Measurements from ENCODE around the gene DMGDH. TPM values are rescaled to one million over a fixed set of nuclear protein-coding genes. Genes with fewer than 3 reads are reported as not detected.
A peak's percentile ranks its signal among the peaks of the same experiment; 100 is the strongest.

DMGDH gene
- total and polyA plus RNA-seq, 2 experiments from 2014 or later: 8.9 TPM; not detected in 1

DNA sequence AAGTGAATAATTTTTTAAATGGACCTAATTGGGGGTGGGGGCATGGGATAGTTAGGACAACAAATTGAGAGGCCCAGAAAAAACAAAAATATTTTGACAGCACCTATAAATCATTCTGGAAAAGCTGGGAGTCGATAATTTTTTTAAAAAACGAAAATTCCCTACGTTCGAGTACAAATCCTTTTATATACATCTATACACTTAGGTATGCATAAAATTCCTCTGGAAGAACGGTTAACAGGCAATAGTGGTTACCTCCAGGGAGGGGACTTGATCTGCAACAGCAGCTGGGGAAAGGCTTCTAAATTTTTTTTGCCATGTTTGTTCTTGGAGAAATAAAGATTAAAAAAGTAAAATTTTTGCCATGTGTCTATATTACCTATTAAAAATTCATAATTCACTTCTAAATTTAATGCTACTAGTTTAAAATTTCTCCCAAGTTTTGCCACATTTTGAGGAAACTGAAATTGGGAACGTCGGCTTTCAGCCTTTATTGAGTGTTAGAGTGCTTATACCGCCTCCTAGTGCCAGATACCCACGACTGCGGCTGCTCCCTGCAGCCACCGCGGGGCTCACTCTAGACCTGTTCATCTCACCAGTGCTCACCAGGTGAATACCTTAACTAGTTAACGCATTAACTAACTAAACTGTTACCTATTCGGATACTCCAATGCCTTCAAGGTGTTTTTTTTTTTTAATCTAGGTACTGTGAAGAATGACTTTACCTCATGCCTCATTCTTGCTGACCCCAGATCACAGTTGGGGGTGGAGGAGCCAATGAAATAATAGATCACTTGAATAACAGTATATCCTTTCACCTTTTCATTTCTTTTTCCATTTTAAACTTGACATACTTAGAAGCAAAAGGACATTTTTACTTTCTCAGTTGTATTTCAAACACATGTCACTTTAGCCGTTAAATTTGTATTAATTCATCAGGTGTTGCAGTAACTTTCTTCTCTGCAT lies 40.3 kb upstream of the DMGDH start:
- Histone ChIP-seq H3K4me3 (no peak overlapping the region), H3K27ac (no peak overlapping the region), H3K36me3 (no peaks in the 10 kb centered on the region), H3K4me1 (ENCODE audit: low read depth) (no peaks in the 10 kb centered on the region), H3K9me3 (ENCODE audit: low read depth) (no peaks in the 10 kb centered on the region), H3K27me3 (peaks cover 55% of the 10 kb centered on the region)
- DNase-seq (ENCODE audit: low read depth in 1 of 2, low spot score in 1 of 2): peak in 1 of 2 donors; percentile 15
- TF ChIP-seq, protein P1, sequence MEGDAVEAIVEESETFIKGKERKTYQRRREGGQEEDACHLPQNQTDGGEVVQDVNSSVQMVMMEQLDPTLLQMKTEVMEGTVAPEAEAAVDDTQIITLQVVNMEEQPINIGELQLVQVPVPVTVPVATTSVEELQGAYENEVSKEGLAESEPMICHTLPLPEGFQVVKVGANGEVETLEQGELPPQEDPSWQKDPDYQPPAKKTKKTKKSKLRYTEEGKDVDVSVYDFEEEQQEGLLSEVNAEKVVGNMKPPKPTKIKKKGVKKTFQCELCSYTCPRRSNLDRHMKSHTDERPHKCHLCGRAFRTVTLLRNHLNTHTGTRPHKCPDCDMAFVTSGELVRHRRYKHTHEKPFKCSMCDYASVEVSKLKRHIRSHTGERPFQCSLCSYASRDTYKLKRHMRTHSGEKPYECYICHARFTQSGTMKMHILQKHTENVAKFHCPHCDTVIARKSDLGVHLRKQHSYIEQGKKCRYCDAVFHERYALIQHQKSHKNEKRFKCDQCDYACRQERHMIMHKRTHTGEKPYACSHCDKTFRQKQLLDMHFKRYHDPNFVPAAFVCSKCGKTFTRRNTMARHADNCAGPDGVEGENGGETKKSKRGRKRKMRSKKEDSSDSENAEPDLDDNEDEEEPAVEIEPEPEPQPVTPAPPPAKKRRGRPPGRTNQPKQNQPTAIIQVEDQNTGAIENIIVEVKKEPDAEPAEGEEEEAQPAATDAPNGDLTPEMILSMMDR (IDR thresholded peaks at IDR 0.05; ENCODE audit: low read depth, low read length): peak; percentile 45

DNA sequence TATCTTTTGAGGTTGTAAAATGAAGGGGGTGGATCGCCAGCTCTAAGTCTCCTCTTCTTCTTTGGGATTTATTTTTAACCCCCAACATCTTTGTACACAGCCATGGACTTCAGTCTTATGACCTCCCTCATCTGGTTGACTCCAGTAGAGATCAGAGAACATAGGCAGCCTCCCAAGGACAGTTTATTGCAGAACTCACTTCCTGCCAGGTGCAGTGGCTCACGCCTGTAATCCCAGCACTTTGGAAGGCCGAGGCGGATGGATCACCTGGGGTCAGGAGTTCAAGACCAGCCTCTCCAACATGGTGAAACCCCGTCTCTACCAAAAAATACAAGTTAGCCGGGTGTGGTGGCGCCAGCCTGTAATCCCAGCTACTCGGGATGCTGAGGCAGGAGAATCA lies 39.3 kb upstream of the DMGDH start:
- Histone ChIP-seq H3K27ac (no peak overlapping the region), H3K9me3 (ENCODE audit: low read depth) (no peaks in the 10 kb centered on the region), H3K36me3 (no peaks in the 10 kb centered on the region), H3K27me3 (peaks cover 44% of the 10 kb centered on the region), H3K4me1 (ENCODE audit: low read depth) (no peaks in the 10 kb centered on the region), H3K4me3 (no peak overlapping the region)
- TF ChIP-seq, protein P1 (IDR thresholded peaks at IDR 0.05; ENCODE audit: low read depth, low read length): no peak
- DNase-seq (ENCODE audit: low read depth in 1 of 2, low spot score in 1 of 2): no peak

DNA sequence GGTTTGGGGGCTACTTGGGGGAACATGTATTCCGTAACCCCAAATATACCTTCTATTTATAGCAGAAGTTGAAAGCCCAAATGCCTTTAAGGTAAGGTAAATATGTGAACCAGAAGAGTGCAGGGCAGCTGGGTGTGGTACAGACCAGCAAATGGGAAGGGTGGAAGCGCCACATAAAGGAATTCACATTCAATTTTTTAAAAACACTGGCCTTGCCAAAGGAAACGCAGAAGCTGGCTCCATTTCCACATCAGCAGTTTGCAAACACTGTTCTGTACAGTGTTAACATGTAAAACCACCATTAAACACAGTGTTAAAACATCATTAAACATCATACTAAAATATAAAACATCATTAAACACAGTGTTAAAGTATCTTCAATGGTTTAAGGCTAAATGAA lies 38.6 kb upstream of the DMGDH start:
- TF ChIP-seq, protein P1 (IDR thresholded peaks at IDR 0.05; ENCODE audit: low read depth, low read length): no peak
- Histone ChIP-seq H3K27me3 (peaks cover 37% of the 10 kb centered on the region), H3K9me3 (ENCODE audit: low read depth) (no peaks in the 10 kb centered on the region), H3K27ac (no peak overlapping the region), H3K4me3 (no peak overlapping the region), H3K4me1 (ENCODE audit: low read depth) (no peaks in the 10 kb centered on the region), H3K36me3 (no peaks in the 10 kb centered on the region)
- DNase-seq (ENCODE audit: low read depth in 1 of 2, low spot score in 1 of 2): no peak

DNA sequence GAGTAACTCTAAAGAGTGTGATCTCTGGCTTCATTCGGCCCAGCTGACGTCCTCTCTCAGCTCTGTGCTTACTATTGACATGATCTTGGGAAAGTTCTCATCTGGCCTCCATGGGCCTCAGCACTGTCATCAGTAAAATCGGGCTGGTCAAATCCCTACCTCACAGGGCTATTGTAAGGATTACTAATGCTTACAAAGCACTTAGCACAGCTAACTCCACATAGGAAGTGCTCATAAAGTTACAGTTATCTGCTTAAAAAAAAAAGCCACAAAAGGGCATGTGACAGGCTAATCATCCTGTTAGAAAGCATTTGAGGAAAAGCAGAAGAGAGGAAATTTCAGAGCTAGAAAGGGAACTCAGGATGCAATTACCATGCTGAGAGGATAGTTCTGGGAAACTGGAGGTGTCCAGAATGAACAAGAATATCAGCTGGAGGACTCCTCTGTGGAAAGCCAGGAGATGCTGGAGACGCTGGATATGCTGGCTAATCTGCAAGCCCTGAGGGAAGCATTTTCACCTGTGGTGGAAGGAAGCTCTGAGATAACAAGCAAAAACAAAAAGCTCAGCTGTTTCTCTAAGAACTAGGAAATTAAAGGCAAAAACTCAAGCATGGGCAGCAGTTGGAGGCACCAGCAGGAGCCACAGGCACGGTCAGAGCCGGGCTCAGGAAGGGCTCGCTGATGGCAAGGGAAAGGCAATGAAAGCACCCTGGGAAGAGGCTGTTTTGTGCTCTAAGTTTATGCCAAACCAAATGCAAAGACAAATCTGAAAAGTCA lies 37.7 kb upstream of the DMGDH start:
- H3K36me3 ChIP-seq: no peaks in the 10 kb centered on the region
- H3K27me3 ChIP-seq: peaks cover 28% of the 10 kb centered on the region
- H3K9me3 ChIP-seq (ENCODE audit: low read depth): no peaks in the 10 kb centered on the region
- peak in 1 of 2 donors; percentile 28 for DNase-seq (ENCODE audit: low read depth in 1 of 2, low spot score in 1 of 2)
- no peak overlapping the region for H3K4me3 ChIP-seq
- TF ChIP-seq, protein P1 (IDR thresholded peaks at IDR 0.05; ENCODE audit: low read depth, low read length): no peak
- no peaks in the 10 kb centered on the region for H3K4me1 ChIP-seq (ENCODE audit: low read depth)
- no peak overlapping the region for H3K27ac ChIP-seq

DNA sequence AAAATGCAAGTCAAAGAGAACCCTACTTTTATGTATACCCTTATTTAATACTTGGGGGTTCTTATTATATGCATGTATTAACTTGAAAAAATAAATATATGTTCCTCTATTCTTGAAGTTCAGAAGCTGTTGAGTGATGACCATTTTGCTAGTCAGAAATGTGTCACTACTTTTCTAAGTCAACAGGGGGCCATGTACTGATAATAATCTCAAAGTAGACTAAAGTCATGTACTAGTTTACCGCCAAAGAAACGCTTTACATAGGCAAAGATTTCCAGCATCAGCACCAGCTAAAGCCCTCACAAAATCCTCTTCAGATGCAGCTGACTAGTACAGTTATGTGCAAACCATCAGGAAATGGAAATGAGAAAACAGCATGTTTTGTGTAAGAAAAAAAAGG lies 36.4 kb upstream of the DMGDH start:
- Histone ChIP-seq H3K27me3 (peaks cover 15% of the 10 kb centered on the region), H3K4me3 (no peak overlapping the region), H3K27ac (no peak overlapping the region), H3K9me3 (ENCODE audit: low read depth) (no peaks in the 10 kb centered on the region), H3K4me1 (ENCODE audit: low read depth) (no peaks in the 10 kb centered on the region), H3K36me3 (no peaks in the 10 kb centered on the region)
- no peak for DNase-seq (ENCODE audit: low read depth in 1 of 2, low spot score in 1 of 2)
- TF ChIP-seq, protein P1 (IDR thresholded peaks at IDR 0.05; ENCODE audit: low read depth, low read length): no peak

All from cardiac muscle cell (in vitro differentiated cells and primary cell).